Measurements from ENCODE around the gene CLPTM1. TPM values are rescaled to one million over a fixed set of nuclear protein-coding genes. Genes with fewer than 3 reads are reported as not detected.
A peak's percentile ranks its signal among the peaks of the same experiment; 100 is the strongest.

CLPTM1 gene
- total and polyA plus RNA-seq, 10 donors: 44.9 to 97.6 (median 78.7) TPM

DNA sequence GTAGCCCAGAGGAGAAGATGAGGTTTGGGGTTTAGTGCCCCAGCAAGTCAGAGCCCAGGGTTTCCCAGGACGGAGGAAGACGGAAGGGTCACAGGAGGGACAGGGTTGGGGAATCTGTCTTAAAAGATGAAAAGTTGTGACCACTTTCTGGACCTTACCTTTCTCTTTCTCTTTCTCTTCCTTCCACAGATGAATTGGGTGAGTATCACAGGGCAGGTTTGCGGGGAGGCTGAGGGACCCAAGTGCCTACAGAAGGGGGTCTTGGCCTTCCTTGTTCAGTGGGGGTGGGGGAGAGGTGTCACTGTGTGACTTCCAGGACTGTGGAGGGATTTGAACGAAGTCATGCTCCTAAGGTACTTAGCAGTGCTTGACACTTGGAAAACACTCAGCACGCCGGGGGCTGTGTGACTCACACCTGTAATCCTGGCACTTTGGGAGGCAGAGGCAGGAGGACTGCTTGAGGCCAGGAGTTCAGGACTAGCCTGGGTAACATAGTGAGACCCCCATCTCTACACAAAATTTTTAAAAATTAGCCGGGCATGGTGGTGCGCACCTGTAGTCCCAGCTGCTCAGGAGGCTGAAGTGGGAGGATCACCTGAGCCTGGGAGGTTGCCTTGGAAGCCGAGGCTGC lies 54.6 kb downstream of the CLPTM1 start:
- TF ChIP-seq POLR2AphosphoS5 (IDR thresholded peaks at IDR 0.05): no peak
- no peak for TF ChIP-seq POLR2A (IDR thresholded peaks at IDR 0.05)
- TF ChIP-seq, protein P1, sequence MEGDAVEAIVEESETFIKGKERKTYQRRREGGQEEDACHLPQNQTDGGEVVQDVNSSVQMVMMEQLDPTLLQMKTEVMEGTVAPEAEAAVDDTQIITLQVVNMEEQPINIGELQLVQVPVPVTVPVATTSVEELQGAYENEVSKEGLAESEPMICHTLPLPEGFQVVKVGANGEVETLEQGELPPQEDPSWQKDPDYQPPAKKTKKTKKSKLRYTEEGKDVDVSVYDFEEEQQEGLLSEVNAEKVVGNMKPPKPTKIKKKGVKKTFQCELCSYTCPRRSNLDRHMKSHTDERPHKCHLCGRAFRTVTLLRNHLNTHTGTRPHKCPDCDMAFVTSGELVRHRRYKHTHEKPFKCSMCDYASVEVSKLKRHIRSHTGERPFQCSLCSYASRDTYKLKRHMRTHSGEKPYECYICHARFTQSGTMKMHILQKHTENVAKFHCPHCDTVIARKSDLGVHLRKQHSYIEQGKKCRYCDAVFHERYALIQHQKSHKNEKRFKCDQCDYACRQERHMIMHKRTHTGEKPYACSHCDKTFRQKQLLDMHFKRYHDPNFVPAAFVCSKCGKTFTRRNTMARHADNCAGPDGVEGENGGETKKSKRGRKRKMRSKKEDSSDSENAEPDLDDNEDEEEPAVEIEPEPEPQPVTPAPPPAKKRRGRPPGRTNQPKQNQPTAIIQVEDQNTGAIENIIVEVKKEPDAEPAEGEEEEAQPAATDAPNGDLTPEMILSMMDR (IDR thresholded peaks at IDR 0.05 in 8 of 11, conservative IDR thresholded peaks at IDR 0.05 in 3 of 11): no peak
- H3K36me3 ChIP-seq: peaks cover 0 to 98% (median 61%) of the 10 kb centered on the region in 6 donors
- intact Hi-C loops (cut with DNase I; ENCODE audit: low total_unique reads): no loop called here
- no peaks in the 10 kb centered on the region for H3K9me3 ChIP-seq
- no peaks in the 10 kb centered on the region for H3K27me3 ChIP-seq (replicated peaks in 1 of 7)
- peaks cover 0 to 24% (median 4%) of the 10 kb centered on the region in 6 donors for H3K4me1 ChIP-seq
- DNase-seq: no peak
- WGBS, 5 donors: 85 to 95% (median 91%) methylated on average over 8 to 9 of the region's 9 CpGs
- H3K27ac ChIP-seq: peak overlapping the region in 1 of 8 donors; percentile 9
- no peak overlapping the region for H3K4me3 ChIP-seq

DNA sequence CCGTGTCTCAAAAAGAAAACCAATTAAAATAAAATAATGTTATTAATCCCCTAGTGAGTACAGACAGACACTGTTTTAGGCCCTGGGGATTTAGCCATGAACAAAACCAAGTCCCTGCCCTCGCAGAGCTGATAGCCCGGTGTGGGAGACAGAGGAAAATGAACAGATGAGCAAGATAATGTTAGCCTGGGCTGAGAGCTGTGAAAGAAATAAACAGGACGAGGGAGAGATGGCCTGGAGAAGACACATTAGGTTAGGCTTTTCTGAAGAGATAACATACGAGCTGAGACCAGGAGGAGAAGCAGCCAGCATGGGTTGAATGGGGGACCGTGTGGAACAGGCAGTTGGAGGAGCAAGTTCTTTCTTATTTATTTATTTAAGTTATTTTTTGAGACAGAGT lies 55.1 kb downstream of the CLPTM1 start:
- intact Hi-C loops (cut with DNase I; ENCODE audit: low total_unique reads): no loop called here
- 76 to 85% (median 77%) methylated on average over 6 of the region's 6 CpGs for WGBS, 5 donors
- TF ChIP-seq POLR2AphosphoS5 (IDR thresholded peaks at IDR 0.05) (no peak), POLR2A (IDR thresholded peaks at IDR 0.05) (no peak)
- TF ChIP-seq, protein P1 (IDR thresholded peaks at IDR 0.05 in 8 of 11, conservative IDR thresholded peaks at IDR 0.05 in 3 of 11): no peak
- H3K4me1 ChIP-seq: peaks cover 0 to 18% (median 4%) of the 10 kb centered on the region in 6 donors
- H3K27ac ChIP-seq: peak overlapping the region in 1 of 8 donors; percentile 9
- no peaks in the 10 kb centered on the region for H3K9me3 ChIP-seq
- H3K4me3 ChIP-seq: no peak overlapping the region
- H3K36me3 ChIP-seq: peaks cover 0 to 98% (median 63%) of the 10 kb centered on the region in 6 donors
- no peaks in the 10 kb centered on the region for H3K27me3 ChIP-seq (replicated peaks in 1 of 7)
- no peak for DNase-seq

DNA sequence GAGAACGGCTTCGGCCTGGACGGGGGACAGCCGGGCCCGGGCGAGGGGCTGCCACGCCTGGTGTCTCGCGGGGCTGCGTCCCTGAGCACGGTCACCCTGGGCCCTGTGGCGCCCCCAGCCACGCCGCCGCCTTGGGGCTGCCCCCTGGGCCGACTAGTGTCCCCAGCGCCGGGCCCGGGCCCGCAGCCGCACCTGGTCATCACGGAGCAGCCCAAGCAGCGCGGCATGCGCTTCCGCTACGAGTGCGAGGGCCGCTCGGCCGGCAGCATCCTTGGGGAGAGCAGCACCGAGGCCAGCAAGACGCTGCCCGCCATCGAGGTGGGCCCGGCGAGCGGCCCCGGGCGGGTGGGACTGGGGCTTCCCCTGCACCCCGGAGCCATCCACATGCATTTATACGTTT lies 56.8 kb downstream of the CLPTM1 start:
- intact Hi-C loops (cut with DNase I; ENCODE audit: low total_unique reads): no loop called here
- H3K4me3 ChIP-seq: no peak overlapping the region
- no peak overlapping the region for H3K27ac ChIP-seq
- peaks cover 0 to 21% (median 14%) of the 10 kb centered on the region in 6 donors for H3K4me1 ChIP-seq
- TF ChIP-seq, protein P1 (IDR thresholded peaks at IDR 0.05 in 8 of 11, conservative IDR thresholded peaks at IDR 0.05 in 3 of 11): no peak
- TF ChIP-seq POLR2AphosphoS5 (IDR thresholded peaks at IDR 0.05) (no peak), POLR2A (IDR thresholded peaks at IDR 0.05) (no peak)
- no peak for DNase-seq
- peaks cover 0 to 96% (median 67%) of the 10 kb centered on the region in 6 donors for H3K36me3 ChIP-seq
- 96 to 99% (median 98%) methylated on average over 12 to 42 of the region's 42 CpGs for WGBS, 5 donors
- no peaks in the 10 kb centered on the region for H3K9me3 ChIP-seq
- no peaks in the 10 kb centered on the region for H3K27me3 ChIP-seq (replicated peaks in 1 of 7)

Measured in spleen (tissue), 11 donors.